Motor neuron (in vitro differentiated cells): ENCODE data around the gene RPN1. TPM values are rescaled to one million over a fixed set of nuclear protein-coding genes. Genes with fewer than 3 reads are reported as not detected.

Experiments used
- total RNA-seq, 8 experiments: library from RNA; unstranded; fragments of 300-600 nt; gene quantifications; 2 replicates each; pipeline versions ENCODE4 v1.2.3 to v1.2.4, GENCODE V29; 2022

The RPN1 gene
- total RNA-seq, 8 experiments from 2014 or later: 127 to 270 (median 164) TPM

Other genes starting within 250 kb of the RPN1 start
- under 1 TPM in 7 of 8 experiments, not detected in 1; under 0.01 to 0.90 (median 0.22) TPM for gene DNAJB8, start 183.9 kb downstream of the RPN1 start, total RNA-seq
- gene GATA2, start 157.6 kb downstream of the RPN1 start, total RNA-seq: 10 to 100 TPM in 1 of 8 experiments, 1 to 10 TPM in 5, under 1 TPM in 2; 0.27 to 14.8 (median 1.6) TPM
- 100 to 1,000 TPM in 2 of 8 experiments, 10 to 100 TPM in 6; 33.4 to 133 (median 65.4) TPM for gene RAB7A, start 75.4 kb upstream of the RPN1 start, total RNA-seq
- gene ACAD9, start 228.8 kb upstream of the RPN1 start, total RNA-seq: 10 to 100 TPM; 19.3 to 63.3 (median 29.6) TPM